GM12874 (cell line): ENCODE results near the gene TMPRSS6.

Experiments
- CTCF ChIP-seq: IDR thresholded peaks from 2 replicates; pipeline ENCODE4 v1.5.1; 2011; ENCODE audit warnings: low read depth, mild to moderate bottlenecking, control low read depth, low read length, moderate library complexity; ENCODE audit not compliant: insufficient read depth

Gene TMPRSS6

GRCh38 chr22:37018815-37019308 is 90.7 kb downstream of the TMPRSS6 start:
- TF ChIP-seq CTCF: no peak

- TF ChIP-seq CTCF: no peak
Observed at GRCh38 chr22:37018086-37018814, 91.3 kb downstream of the TMPRSS6 start.

- TF ChIP-seq CTCF: no peak
Observed at GRCh38 chr22:37017356-37017755, 92.2 kb downstream of the TMPRSS6 start.

GRCh38 chr22:37016134-37016910 is 93.2 kb downstream of the TMPRSS6 start:
- no peak for TF ChIP-seq CTCF

- no peak for TF ChIP-seq CTCF
Observed at GRCh38 chr22:37015587-37015878, 94.0 kb downstream of the TMPRSS6 start.
